Sigmoid colon (tissue), 4 donors: ENCODE data around the gene ARID3B.

Source experiments
- CTCF ChIP-seq, 4 experiments: fragments of 450-650 bp in 3 of 4; fragments of 200-600 bp in 1 of 4; IDR thresholded peaks; one replicate each; pipeline ENCODE4 v1.5.1; 2016 to 2019; ENCODE audit warnings: antibody characterized with exemption in 4 of 4, mild to moderate bottlenecking in 3 of 4, moderate library complexity in 2 of 4
- POLR2A ChIP-seq, 2 donors: fragments of 450-650 bp; IDR thresholded peaks; one replicate each; pipeline ENCODE4 v1.6.1; 2016; ENCODE audit warnings: antibody characterized with exemption in 2 of 2, mild to moderate bottlenecking in 2 of 2, moderate library complexity in 2 of 2
- POLR2AphosphoS5 ChIP-seq, 4 donors: sonication (generic); formaldehyde crosslinking; IDR thresholded peaks; one replicate each; pipeline ENCODE4 v1.6.1; 2017; ENCODE audit warnings: antibody characterized with exemption in 4 of 4

- TF ChIP-seq POLR2A (IDR thresholded peaks at IDR 0.05) (no peak), CTCF (IDR thresholded peaks at IDR 0.05) (no peak), POLR2AphosphoS5 (IDR thresholded peaks at IDR 0.05) (no peak)
Observed at GRCh38 chr15:74613089-74613952, 72.3 kb downstream of the ARID3B start.
